NT2/D1 (cell line): Measurements from ENCODE around the gene DOCK10.

Source experiments
- SUZ12 ChIP-seq: IDR thresholded peaks from 2 replicates; pipeline ENCODE4 v1.6.1; 2011; ENCODE audit not compliant: insufficient read length, insufficient read depth; ENCODE audit errors: extremely low read depth
- YY1 ChIP-seq: IDR thresholded peaks from 2 replicates; pipeline ENCODE4 v1.6.1; 2011; ENCODE audit not compliant: insufficient read length, insufficient read depth
- ZNF274 ChIP-seq: IDR thresholded peaks from 2 replicates; pipeline ENCODE4 v1.6.1; 2011; ENCODE audit warnings: mild to moderate bottlenecking, low read depth, low read length

DNA sequence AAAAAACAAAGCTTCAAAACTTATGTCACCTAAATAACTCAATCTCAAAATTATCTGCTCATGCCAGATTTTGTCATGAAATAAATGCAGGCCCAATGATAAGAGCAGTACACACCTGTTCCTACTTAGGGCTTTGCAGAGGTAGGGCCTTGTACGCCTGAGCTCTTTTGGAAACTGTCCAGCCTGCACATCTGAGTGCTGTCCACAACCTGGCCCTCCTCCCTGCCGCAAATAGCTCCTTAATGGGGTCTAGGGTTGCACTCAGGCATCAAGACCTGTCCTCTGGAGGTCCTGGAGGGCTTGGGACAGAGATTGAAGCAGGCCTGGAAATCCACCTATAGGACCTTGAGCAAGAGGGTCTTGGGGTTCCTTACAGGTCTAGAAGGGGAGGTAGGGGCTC is 210.7 kb downstream of the DOCK10 start:
- TF ChIP-seq YY1 (no peak), ZNF274 (no peak), SUZ12 (no peak)
